Measurements from ENCODE around the gene MUSK. TPM values are rescaled to one million over a fixed set of nuclear protein-coding genes. Genes with fewer than 3 reads are reported as not detected.

Gene MUSK
- total RNA-seq, 1 donor from 2014 or later = not detected

GRCh38 chr9:110712955-110713354 is 44.4 kb downstream of the MUSK start:
- Mint-ChIP-seq H3K9me3 (ENCODE audit: low read depth) (no peaks in the 10 kb centered on the region), H3K4me1 (ENCODE audit: low read depth) (peaks cover 24% of the 10 kb centered on the region), H3K27ac (no peak overlapping the region), H3K27me3 (peaks cover 4% of the 10 kb centered on the region), H3K36me3 (ENCODE audit: insufficient read depth) (no peaks in the 10 kb centered on the region), H3K4me3 (ENCODE audit: low read depth) (no peak overlapping the region)
- DNase-seq (ENCODE audit: low spot score, unreplicated experiment) = no peak
- TF ChIP-seq, protein P1, sequence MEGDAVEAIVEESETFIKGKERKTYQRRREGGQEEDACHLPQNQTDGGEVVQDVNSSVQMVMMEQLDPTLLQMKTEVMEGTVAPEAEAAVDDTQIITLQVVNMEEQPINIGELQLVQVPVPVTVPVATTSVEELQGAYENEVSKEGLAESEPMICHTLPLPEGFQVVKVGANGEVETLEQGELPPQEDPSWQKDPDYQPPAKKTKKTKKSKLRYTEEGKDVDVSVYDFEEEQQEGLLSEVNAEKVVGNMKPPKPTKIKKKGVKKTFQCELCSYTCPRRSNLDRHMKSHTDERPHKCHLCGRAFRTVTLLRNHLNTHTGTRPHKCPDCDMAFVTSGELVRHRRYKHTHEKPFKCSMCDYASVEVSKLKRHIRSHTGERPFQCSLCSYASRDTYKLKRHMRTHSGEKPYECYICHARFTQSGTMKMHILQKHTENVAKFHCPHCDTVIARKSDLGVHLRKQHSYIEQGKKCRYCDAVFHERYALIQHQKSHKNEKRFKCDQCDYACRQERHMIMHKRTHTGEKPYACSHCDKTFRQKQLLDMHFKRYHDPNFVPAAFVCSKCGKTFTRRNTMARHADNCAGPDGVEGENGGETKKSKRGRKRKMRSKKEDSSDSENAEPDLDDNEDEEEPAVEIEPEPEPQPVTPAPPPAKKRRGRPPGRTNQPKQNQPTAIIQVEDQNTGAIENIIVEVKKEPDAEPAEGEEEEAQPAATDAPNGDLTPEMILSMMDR (IDR thresholded peaks at IDR 0.05; ENCODE audit: unreplicated experiment) = no peak

- TF ChIP-seq, protein P1 (IDR thresholded peaks at IDR 0.05; ENCODE audit: unreplicated experiment) = no peak
- no peak overlapping the region for H3K4me3 Mint-ChIP-seq (ENCODE audit: low read depth)
- DNase-seq (ENCODE audit: low spot score, unreplicated experiment) = no peak
- peaks cover 11% of the 10 kb centered on the region for H3K9me3 Mint-ChIP-seq (ENCODE audit: low read depth)
- H3K36me3 Mint-ChIP-seq (ENCODE audit: insufficient read depth) = peaks cover 2% of the 10 kb centered on the region
- no peak overlapping the region for H3K27ac Mint-ChIP-seq
- peaks cover 4% of the 10 kb centered on the region for H3K27me3 Mint-ChIP-seq
- H3K4me1 Mint-ChIP-seq (ENCODE audit: low read depth) = peaks cover 24% of the 10 kb centered on the region
These were observed 45.7 kb downstream of the MUSK start for GRCh38 chr9:110714314-110714713.

DNA sequence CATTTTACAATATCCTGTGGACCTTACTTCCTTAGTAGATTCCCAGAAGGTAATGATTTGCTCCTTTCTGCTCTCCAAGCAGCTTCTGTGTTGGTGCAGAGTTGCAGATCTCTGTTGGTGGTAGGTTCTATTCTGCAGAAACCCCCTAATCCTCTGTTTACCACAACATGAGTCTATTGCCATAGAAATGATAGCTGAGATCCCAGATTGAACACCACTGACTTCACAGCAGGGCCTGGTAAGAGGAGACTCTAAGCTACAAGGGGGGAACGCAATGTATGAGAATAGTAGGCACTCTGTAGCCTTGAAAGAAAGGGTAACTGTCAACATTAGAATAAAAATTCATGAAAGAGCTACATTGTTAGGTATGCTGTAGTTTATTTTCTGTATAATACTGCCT is 59.5 kb downstream of the MUSK start:
- H3K4me1 Mint-ChIP-seq (ENCODE audit: low read depth) = no peaks in the 10 kb centered on the region
- TF ChIP-seq, protein P1 (IDR thresholded peaks at IDR 0.05; ENCODE audit: unreplicated experiment) = no peak
- no peaks in the 10 kb centered on the region for H3K9me3 Mint-ChIP-seq (ENCODE audit: low read depth)
- H3K4me3 Mint-ChIP-seq (ENCODE audit: low read depth) = no peak overlapping the region
- no peak for DNase-seq (ENCODE audit: low spot score, unreplicated experiment)
- no peak overlapping the region for H3K27ac Mint-ChIP-seq
- H3K27me3 Mint-ChIP-seq = no peaks in the 10 kb centered on the region
- no peaks in the 10 kb centered on the region for H3K36me3 Mint-ChIP-seq (ENCODE audit: insufficient read depth)

- TF ChIP-seq, protein P1 (IDR thresholded peaks at IDR 0.05; ENCODE audit: unreplicated experiment) = no peak
- H3K36me3 Mint-ChIP-seq (ENCODE audit: insufficient read depth) = no peaks in the 10 kb centered on the region
- no peaks in the 10 kb centered on the region for H3K9me3 Mint-ChIP-seq (ENCODE audit: low read depth)
- H3K4me3 Mint-ChIP-seq (ENCODE audit: low read depth) = no peak overlapping the region
- no peak for DNase-seq (ENCODE audit: low spot score, unreplicated experiment)
- no peaks in the 10 kb centered on the region for H3K4me1 Mint-ChIP-seq (ENCODE audit: low read depth)
- no peaks in the 10 kb centered on the region for H3K27me3 Mint-ChIP-seq
- no peak overlapping the region for H3K27ac Mint-ChIP-seq
These were observed 61.0 kb downstream of the MUSK start for GRCh38 chr9:110729641-110730040.

GRCh38 chr9:110731437-110732028 is 62.9 kb downstream of the MUSK start:
- TF ChIP-seq, protein P1 (IDR thresholded peaks at IDR 0.05; ENCODE audit: unreplicated experiment) = no peak
- no peaks in the 10 kb centered on the region for H3K27me3 Mint-ChIP-seq
- no peak for DNase-seq (ENCODE audit: low spot score, unreplicated experiment)
- H3K27ac Mint-ChIP-seq = no peak overlapping the region
- H3K4me3 Mint-ChIP-seq (ENCODE audit: low read depth) = no peak overlapping the region
- H3K36me3 Mint-ChIP-seq (ENCODE audit: insufficient read depth) = no peaks in the 10 kb centered on the region
- peaks cover 13% of the 10 kb centered on the region for H3K9me3 Mint-ChIP-seq (ENCODE audit: low read depth)
- H3K4me1 Mint-ChIP-seq (ENCODE audit: low read depth) = no peaks in the 10 kb centered on the region

Measured in progenitor cell of endocrine pancreas (in vitro differentiated cells).